Hypothalamus (tissue), 51 donors: ENCODE results near the gene FBXL19.
"Not testable (repeated sequence)": the region's sequence is repeated elsewhere in the genome, so short reads cannot be mapped to it uniquely, and the experiment has no call there.

Experiments
- DNase-seq, 51 donors: peaks; one replicate each; lab custom pipeline; 2025; lab: John Stamatoyannopoulos, UW

Gene FBXL19, protein sequence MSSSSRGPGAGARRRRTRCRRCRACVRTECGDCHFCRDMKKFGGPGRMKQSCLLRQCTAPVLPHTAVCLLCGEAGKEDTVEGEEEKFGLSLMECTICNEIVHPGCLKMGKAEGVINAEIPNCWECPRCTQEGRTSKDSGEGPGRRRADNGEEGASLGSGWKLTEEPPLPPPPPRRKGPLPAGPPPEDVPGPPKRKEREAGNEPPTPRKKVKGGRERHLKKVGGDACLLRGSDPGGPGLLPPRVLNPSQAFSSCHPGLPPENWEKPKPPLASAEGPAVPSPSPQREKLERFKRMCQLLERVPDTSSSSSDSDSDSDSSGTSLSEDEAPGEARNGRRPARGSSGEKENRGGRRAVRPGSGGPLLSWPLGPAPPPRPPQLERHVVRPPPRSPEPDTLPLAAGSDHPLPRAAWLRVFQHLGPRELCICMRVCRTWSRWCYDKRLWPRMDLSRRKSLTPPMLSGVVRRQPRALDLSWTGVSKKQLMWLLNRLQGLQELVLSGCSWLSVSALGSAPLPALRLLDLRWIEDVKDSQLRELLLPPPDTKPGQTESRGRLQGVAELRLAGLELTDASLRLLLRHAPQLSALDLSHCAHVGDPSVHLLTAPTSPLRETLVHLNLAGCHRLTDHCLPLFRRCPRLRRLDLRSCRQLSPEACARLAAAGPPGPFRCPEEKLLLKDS

DNA sequence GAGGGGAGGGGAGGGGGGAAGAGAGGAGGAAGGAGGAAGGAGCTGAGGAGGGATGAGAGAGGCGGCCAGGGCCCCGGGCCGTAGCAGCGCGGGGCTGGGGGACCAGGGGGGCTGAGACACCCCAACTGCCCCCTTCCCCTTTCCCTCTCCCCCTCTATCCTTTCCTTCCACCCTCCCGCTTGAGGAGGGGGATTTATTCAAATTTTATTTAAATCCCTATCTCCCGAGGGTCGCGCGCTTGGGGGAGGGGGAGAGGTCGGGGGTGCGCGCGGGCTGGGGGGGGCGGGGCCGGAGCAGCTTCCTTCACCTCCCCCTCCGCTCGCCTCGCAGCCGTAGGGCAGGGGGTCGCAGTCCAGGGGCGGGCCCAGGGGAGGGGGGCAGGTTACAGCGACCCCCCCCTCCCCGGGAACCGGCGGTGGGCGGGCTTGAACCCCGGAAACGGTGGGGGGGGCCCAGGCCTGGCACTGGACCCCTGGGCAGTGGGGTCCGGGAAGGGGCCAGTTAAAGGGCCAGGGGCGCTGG, at the start of gene FBXL19:
Gene FBXL19, plus strand, starts transcription at position 19 of the 522 bp plus-strand sequence. CDS start 2,183 bp downstream, outside the sequence.
- peak in 4 of 51 donors; percentile 34 to 50 (median 42) for DNase-seq

DNA sequence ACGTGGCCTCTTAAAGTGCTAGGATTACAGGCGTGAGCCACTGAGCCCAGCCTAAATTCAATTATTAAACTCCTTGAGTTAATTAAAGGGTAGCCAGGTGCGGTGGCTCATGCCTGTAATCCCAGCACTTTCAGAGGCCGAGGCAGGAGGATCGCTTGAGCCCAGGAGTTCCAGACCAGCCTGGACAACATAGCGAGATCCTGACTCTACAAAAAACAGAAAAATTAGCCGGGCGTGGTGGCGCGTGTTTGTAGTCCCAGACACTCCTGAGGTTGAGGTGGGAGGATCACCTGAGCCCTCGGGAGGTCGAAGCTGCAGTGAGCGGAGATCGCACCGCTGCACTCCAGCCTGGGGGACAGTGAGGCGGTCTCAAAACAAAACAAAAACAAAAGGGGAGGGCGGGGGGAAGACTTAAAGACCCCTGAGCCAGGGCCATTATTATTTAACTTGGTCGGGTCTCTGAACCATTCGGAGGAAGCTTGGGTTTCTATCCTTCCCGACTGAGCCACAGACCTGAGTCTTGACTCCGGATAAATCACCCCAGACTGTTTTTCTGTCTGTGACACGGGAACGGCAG, 49.0 kb upstream of the FBXL19 start:
- no peak for DNase-seq

DNA sequence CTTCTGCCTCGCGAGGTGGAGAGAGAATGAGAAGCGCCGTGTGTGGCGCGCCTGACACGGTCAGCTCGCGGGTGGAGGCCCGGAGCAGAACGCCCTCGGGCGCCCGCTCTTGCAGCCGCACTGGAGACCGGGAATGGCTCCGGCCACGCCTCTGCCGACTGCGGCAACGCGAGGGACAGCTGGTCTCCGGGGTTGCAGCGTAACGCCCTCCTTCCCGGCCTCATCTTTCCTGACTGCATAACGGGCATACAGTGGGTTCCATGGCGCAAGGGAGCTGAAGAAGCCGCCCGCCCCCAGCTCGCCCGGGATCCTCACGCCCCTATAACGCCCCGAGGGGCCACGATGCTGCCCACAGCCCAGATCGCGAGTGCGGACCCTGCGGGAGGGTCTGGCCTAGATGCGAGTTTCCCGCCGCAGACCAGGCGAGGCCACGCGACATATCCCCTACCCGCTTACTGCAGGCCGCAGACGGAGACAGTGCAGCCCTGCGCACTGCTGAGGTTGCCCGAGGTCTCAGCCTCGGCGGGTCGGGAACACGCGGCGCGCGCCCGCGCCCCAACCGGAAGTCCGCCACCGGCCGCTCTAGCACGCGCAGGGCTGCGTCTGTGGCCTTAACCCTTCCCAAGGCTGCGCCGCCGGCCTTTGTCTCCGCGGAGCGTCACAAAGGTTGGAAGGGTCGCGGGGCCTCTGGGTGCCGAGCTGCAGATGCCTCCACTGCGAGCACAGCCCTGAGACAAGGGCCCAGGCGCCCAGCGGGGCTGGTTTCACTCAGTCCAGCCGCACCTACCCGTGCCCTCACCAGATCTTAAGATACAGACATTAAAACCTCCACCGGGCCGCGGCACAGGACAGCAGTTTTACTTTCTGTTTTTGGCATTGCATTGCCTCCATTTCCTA, 48.3 kb upstream of the FBXL19 start:
- DNase-seq, result peak; percentile 42 to 93 (median 83)

DNA sequence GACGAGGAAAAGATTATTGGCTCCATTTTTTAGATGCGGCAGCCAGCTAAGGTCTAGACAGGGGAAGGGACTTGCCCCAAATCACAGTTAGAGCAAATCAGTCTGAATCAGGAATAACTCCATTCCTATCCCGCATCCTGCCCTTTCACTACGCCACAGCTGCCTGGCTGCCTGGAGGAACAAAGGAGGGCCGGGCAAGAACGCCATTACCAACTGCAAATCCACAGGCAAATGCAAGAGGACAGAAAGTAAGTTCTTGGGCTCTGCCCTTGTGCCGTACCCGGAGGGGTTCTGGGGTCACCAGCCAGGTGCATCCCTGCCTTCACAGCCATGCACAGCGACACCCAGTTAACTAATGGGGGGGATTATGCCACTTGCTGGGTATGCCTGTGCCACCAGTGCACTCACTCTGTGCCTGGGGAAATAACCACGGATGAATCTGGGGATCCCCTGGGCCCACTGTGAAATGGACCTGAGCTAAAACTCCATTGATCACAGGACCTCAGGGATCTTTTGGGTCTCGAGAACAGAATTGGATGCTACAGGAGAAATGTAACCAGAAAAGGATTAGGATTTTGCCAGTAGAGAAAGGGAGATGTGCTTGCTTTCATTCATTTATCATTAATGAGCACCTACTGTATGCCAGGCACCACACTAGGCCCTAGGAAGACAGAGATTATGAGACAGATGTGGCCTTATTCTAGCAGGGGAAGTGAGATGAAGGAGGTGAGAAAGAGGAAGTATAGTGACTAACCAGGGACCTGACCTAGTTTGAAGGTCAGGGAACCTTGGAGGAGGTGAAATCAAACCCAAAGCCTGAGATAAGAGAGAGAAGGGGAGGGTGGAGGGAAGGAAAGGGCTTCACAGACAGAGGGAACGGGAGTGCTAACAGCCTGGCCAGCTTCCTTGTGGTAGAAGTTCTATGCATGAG, 47.2 kb upstream of the FBXL19 start:
- peak in 6 of 51 donors; percentile 8 to 46 (median 18) for DNase-seq

DNA sequence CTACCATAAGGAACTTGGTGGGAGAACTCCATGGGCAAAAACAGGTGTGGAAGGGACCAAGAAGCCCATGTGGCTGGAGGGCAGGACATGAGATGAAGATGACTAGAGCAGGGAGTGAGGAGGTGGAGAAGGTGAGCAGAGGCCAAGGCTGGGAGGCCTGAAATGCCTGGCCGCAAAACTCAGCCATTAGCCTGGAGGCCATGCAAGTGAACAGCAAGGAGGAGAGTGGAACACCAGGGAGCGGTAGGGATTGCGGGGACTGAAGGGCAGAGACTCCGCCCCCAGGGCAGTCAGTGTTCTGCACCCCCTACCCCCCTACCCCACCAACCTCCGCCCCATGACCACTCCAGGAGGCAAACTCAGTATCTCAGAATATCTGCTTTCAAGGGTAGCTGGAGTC, 46.5 kb upstream of the FBXL19 start:
- peak in 1 of 51 donors; percentile 3 for DNase-seq

DNA sequence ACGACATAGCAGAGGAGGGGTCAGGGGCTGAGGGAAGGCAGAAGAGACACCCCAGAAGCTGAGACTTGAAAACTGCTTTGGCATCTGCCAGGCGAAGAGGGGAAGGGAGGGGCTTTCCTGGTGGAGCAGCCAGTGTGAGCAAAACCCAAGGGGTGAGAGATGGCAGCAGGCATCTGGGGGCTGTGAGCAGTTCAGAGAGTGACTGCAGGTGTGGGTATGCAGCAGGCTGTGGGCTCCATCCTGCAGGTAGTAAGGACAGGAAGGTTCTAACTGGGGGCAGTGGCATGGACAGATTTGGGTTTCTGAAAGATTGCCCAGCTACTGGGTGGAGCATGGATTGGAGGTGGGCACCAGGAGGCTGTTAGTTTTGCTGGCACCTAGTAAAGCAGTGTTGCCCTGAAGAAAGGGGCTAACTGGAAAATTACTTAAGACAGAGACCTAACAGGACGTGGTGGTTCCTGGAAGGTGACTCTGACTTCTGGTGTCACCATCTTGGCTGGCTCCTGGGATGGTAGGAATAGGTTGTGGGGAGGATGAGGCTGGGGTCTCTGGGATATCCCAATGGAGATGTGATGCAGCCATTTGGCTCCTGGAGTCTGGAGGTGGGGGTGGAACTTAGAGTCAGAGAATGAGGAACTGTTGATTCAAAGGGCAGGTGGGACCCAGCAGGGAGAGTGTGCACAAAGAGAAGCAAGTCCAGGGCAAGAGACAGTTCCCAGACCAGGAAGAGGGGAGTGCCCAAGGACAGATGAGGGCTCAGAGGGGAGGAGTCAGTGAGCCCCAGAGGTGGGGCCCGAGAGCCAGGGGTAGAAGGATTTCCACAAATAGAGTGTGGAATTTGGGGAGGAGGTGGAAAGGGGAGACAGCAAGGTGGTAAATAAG, 40.7 kb upstream of the FBXL19 start:
- no peak for DNase-seq

DNA sequence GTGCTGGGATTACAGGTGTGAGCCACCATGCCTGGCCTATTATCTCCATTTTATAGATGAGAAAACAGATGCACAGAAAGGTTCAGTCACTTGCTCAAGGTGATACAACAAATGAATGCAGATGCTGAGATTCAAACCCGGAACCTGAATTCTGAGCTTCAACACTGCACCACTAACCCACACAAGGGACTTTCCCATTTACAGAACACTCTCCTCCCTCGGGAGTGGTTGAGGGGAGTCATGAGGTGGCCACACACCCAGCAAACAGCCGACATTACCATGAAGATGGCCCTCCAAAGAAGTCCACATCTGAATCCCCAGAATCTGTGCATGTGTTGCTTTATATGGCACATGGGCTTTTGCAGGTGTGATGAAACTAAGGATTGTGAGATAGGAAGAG, 38.6 kb upstream of the FBXL19 start:
- no peak for DNase-seq

DNA sequence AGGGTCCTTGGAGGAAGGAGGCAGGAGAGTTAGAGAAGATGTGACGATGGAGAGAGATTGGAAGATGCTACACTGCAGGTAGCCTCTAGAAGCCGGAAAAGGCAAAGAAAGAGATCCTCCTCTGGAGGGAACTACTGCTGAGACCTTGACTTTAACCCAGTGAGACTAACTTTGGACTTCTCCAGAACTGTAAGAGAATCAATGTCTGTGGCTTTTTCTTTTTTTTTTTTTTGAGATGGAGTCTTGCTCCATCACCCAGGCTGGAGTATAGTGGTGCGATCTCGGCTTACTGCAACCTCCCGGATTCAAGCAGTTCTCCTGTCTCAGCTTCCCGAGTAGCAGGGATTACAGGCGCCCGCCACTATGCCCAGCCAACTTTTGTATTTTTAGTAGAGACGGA, 38.2 kb upstream of the FBXL19 start:
- no peak for DNase-seq

DNA sequence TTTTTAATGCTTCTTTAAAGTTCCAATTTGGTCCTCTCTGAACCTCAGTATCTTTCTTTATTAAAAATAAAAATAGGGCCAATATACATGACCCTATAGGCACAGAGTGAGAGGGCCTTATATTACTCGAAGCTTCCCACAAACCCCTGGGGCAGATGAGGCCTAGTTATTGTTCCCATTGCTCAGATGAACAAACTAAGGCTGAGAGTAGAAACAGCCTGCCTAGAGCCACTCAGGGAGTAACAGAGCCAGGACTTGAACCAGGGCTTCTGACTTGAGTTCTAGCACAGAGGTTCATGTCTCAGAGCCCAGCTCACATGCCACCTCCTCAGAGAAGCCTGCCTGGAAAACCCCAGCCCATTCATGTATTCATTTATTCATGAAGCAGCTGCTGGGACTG, 37.2 kb upstream of the FBXL19 start:
- no peak for DNase-seq

DNA sequence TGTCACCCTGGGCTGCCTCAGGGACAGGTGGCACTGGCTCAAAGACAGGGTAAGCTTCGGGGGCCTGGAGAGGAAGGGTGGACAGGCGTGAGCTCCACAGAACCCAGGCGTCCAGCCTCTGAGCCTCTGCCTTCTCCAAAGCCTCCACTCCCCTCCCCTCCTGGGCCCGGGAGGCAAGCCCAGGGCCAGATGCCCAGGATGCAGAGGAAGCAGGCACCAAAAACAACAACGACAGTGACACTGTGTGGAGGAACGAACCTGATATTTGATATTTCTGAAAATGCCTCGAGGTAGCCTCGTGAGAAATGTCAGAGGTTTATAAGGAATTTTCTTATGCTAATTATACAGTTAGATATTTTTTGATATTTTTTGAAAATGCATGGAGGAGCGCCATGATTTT, 35.4 kb upstream of the FBXL19 start:
- DNase-seq, result no peak

DNA sequence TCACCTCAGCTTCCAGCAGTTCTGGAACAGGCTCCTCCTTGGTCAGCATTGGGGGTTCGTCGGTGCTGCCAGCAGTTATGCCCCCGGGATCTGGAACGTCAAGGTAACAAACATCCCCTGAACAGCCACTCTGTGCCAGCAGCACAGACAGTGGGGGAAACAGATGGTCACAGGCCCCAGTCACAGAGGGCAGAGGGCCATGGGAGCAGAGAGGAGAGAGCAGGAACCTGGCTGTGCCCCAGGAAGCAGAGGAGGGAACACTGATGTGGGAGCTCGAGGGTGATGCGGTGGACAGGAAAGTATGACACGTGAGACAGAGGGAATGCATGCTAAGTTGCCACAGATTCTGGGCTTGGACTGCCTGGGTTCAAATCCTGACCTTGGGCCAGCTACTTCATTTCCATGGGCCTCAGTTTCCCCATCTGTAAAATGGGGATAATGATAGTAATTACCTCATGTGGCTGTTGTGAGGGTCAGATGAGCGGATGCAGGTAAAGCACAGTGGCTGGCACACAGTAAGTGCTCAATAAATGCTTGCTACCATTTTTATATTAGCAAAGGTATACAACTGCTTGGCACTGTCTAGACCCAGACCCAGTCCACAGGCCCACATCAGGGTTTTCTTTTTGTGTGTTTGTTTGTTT, 34.4 kb upstream of the FBXL19 start:
- DNase-seq, result no peak

DNA sequence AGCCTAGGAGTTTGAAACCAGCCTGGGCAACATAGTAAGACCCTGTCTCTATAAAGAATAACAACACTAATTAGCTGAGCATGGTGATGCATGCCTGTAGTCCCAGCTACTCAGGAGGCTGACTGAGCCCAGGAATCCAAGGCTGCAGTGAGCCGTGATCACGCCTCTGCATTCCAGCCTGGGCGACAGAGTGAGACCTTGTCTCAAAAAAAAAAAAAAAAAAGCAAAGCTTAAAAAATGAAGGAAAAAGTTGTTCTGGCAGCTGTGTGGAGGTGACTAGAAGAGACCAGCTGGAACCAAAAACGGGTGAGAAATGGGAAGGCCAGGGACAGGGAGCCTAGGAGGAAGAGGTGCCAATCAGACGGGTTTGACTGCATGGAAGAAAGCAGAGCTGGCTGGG, 33.7 kb upstream of the FBXL19 start:
- DNase-seq, result no peak

DNA sequence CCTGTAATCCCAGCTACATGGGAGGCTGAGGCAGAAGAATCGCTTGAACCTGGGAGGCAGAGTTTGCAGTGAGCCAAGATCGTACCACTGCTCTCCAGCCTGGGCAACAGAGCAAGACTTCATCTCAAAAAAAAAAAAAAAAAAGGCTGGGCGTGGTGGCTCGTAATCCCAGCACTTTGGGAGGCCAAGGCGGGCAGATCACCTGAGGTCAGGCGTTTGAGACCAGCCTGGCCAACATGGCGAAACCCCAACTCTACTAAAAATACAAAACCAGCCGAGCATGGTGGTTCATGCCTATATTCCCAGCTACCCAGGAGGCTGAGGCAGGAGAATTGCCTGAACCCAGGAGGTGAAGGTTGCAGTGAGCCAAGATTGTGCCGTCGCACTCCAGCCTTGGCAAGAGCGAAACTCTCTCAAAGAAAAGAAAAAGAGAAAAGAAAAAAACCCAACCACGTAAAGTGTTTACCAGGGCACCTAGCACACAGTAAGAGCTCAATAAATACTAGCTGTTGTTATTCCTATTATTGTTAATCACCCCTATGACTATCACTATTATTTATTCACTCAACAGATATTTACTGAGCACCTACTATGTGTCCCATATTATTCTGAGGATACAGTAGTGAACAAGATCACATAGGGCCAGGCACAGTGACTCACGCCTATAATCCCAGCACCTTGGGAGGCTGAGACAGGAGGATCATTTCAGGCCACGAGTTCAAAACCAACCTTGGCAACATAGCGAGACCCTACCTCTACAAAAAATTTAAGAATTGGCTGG, 32.1 kb upstream of the FBXL19 start:
- not testable (repeated sequence) for DNase-seq

DNA sequence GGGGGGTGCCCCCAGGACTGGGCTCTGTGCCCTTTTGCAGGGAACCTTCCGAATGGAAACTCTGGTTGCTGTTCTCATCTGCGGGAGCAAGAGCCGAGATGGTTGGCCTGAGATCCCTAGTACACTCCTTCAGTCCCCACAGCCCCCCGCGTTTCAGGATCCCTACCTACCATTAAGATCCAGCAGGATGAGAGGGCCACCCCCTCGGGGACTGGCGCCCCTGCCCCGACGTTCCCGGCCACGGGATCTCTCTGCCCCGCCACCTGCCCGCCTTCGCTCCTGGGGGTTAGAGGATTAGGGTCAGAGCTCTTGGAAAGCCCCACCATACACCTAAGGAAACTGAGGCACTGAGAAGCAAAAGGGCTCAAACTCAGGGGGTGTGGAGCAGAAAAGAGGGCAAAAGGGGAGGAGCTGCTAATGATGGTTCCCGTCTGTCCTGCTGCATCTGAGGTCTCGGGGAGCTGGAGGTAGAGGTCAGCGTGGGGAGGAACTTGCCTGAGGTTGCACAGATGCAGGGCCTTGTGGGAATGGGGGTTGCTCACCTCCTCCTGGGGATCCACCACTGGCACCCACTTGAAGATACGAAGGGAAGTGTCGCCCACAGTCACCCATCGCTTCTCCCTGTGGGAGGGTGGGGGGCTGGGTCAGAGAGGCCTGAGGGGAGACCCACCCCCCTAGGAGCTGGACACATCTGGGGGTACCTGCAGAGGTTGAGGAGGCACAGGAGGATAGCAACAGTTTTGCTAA, 30.5 kb upstream of the FBXL19 start:
- DNase-seq, result no peak

DNA sequence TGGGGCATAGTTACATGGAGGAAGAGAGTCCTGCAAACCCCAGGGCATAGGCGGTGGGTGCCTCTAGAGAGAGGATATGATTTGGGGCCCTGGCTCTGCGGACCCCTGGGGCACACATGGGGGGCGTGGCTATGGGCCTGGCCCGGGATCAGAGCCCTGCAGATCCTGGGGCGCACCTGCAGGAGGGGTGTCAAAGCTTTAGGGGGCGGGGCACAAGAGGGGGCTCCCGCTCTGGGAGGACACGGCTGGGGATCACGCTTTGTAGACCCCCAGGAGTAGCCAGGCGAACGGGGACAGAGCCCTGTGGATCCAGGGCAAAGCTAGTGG, 30.0 kb upstream of the FBXL19 start:
- peak in 1 of 51 donors; percentile 36 for DNase-seq
